K562 (cell line): ENCODE results near the gene TRIM31. TPM values are rescaled to one million over a fixed set of nuclear protein-coding genes. Genes with fewer than 3 reads are reported as not detected.

Experiments used
- ATAC-seq: fragments of 200-7000 bp; cut with Tn5 transposase; 3 replicates; pipeline ENCODE4 v1.9.1; 2020; ENCODE audit warnings: moderate library complexity
- BruUV-seq: library from RNA; stranded (reverse); fragments of 400-500 nt; replicated peaks from 2 replicates; lab custom pipeline; 2021; lab: Mats Ljungman, UMichigan
- CTCF ChIA-PET: fragments of 300-600 bp; formaldehyde crosslinking; extraction: SDS; loops from one replicate; lab custom pipeline; 2021; ENCODE audit warnings: low intra/inter-chr PET ratio; lab: Yijun Ruan, JAX
- POLR2A ChIA-PET: fragments of 300-600, 350-650 bp; sonication (Branson Sonifier 250); formaldehyde crosslinking; extraction: SDS; loops from one replicate; lab custom pipeline; 2021; ENCODE audit warnings: antibody characterized with exemption, inconsistent platforms; lab: Yijun Ruan, JAX
- DNase-seq, 4 experiments: peaks; one replicate each; pipeline versions ENCODE4 v3.0.0 to v3.0.0-alpha.2; 2011 to 2018; ENCODE audit warnings: low spot score in 3 of 4, mixed read lengths in 3 of 4; ENCODE audit errors: extremely low read depth in 1 of 4
- FAIRE-seq: peaks from 2 replicates; lab custom pipeline; 2011; peaks lifted over from hg19 to GRCh38; lab: Jason Lieb, UNC
- H2AFZ ChIP-seq: 2 replicates; pipeline ENCODE4 v1.6.0; 2011; ENCODE audit warnings: low read depth, low read length, control low read depth, inconsistent platforms
- H3K27ac ChIP-seq: fragments of 200-600 bp; 3 replicates; pipeline ENCODE4 v1.8.0; 2011; ENCODE audit warnings: low read depth, mild to moderate bottlenecking, control low read depth, inconsistent platforms, low read length, moderate library complexity, mixed read lengths; ENCODE audit errors: extremely low read depth
- H3K27me3 ChIP-seq, 2 experiments: fragments of 300-600 bp in 1 of 2; 2 replicates in 1 of 2; 3 replicates in 1 of 2; pipeline versions ENCODE4 v1.6.0 to v1.8.0; 2011; ENCODE audit warnings: inconsistent platforms in 2 of 2, low read length in 2 of 2, mild to moderate bottlenecking in 1 of 2, mixed read lengths in 1 of 2, moderate library complexity in 1 of 2; ENCODE audit not compliant: control insufficient read depth in 2 of 2, insufficient read depth in 2 of 2
- H3K36me3 ChIP-seq: fragments of 300-600 bp; 3 replicates; pipeline ENCODE4 v1.8.0; 2011; ENCODE audit warnings: mild to moderate bottlenecking, low read length, inconsistent platforms; ENCODE audit not compliant: control insufficient read depth, insufficient read depth
- H3K4me1 ChIP-seq, 2 experiments: fragments of 200-600 bp in 1 of 2; replicated peaks in 1 of 2; 2 replicates in 1 of 2; 3 replicates in 1 of 2; pipeline versions ENCODE4 v1.5.1 to v1.8.0; 2011; ENCODE audit warnings: inconsistent platforms in 2 of 2, low read length in 2 of 2, mild to moderate bottlenecking in 1 of 2, mixed read lengths in 1 of 2, moderate library complexity in 1 of 2; ENCODE audit not compliant: control insufficient read depth in 2 of 2, insufficient read depth in 2 of 2
- H3K4me2 ChIP-seq: 2 replicates; pipeline ENCODE4 v1.6.1; 2011; ENCODE audit warnings: low read length, control low read depth, inconsistent platforms, mixed read lengths; ENCODE audit not compliant: insufficient read depth
- H3K4me3 ChIP-seq: fragments of 200-600 bp; sonication (generic), shearing (Covaris generic); 2 replicates; pipeline ENCODE4 v1.5.1; 2016; ENCODE audit warnings: control low read depth, inconsistent platforms
- H3K79me2 ChIP-seq: fragments of 200-600 bp; 3 replicates; pipeline ENCODE4 v1.8.0; 2011; ENCODE audit warnings: low read length, inconsistent platforms; ENCODE audit not compliant: control insufficient read depth, insufficient read depth
- H3K9ac ChIP-seq, 2 experiments: 2 replicates each; pipeline versions ENCODE4 v1.6.0 to v1.6.1; 2011; ENCODE audit warnings: low read depth in 2 of 2, low read length in 2 of 2, control low read depth in 1 of 2, inconsistent platforms in 1 of 2, mild to moderate bottlenecking in 1 of 2, mixed read lengths in 1 of 2; ENCODE audit not compliant: insufficient read depth in 1 of 2
- H3K9me1 ChIP-seq: one replicate; pipeline ENCODE4 v1.6.0; 2011; ENCODE audit warnings: inconsistent platforms, mild to moderate bottlenecking, low read length, moderate library complexity; ENCODE audit not compliant: control insufficient read depth, insufficient read depth
- H3K9me3 ChIP-seq: replicated peaks from 2 replicates; pipeline ENCODE4 v1.5.1; 2011; ENCODE audit warnings: low read depth, low read length, inconsistent platforms; ENCODE audit not compliant: control insufficient read depth, insufficient read depth
- H4K20me1 ChIP-seq: replicated peaks from 2 replicates; pipeline ENCODE4 v1.6.1; 2011; ENCODE audit warnings: low read length, inconsistent platforms, mixed read lengths; ENCODE audit not compliant: control insufficient read depth, insufficient read depth
- BCOR ChIP-seq: fragments of 450-650 bp; IDR thresholded peaks from 2 replicates; pipeline ENCODE4 v1.6.1; 2016
- CHD1 ChIP-seq: fragments of 200-600 bp; sonication (generic); IDR thresholded peaks from one replicate; pipeline ENCODE4 v1.6.1; 2012; ENCODE audit warnings: mild to moderate bottlenecking, moderate library complexity, low read length, inconsistent platforms
- DIDO1 ChIP-seq: fragments of 450-650 bp; IDR thresholded peaks from 2 replicates; pipeline ENCODE4 v1.6.1; 2016; ENCODE audit warnings: low read depth, missing biosample characterization, missing genetic modification characterization
- RBM25 ChIP-seq: fragments of 200-400 bp; formaldehyde crosslinking; IDR thresholded peaks from 2 replicates; pipeline ENCODE4 v1.6.1; 2018; ENCODE audit warnings: low read length, low read depth, moderate library complexity; ENCODE audit not compliant: severe bottlenecking
- SMARCB1 ChIP-seq: IDR thresholded peaks from 2 replicates; pipeline ENCODE4 v1.6.1; 2011; ENCODE audit warnings: improper control_type of control experiment, low read depth; ENCODE audit not compliant: insufficient read length
- SNIP1 ChIP-seq: fragments of 450-650 bp; IDR thresholded peaks from 2 replicates; pipeline ENCODE4 v1.7.1; 2017; ENCODE audit warnings: low read depth, mild to moderate bottlenecking
- ZNF699 ChIP-seq: fragments of 250-450 bp; sonication (Bioruptor Pico); IDR thresholded peaks from 2 replicates; pipeline ENCODE4 v1.8.0; 2021; ENCODE audit warnings: mild to moderate bottlenecking, moderate library complexity; ENCODE audit not compliant: insufficient replicate concordance
- ZNF830 ChIP-seq: fragments of 250-450 bp; sonication (Bioruptor Pico); IDR thresholded peaks from 2 replicates; pipeline ENCODE4 v1.5.0; 2021; ENCODE audit warnings: mild to moderate bottlenecking
- WGBS: fragments of 100-300 bp; shearing (Covaris generic); methylation state at CpG from one replicate; pipeline ENCODE4 v1.1.6; 2016; ENCODE audit warnings: low coverage, mixed read lengths; ENCODE audit not compliant: insufficient coverage; ENCODE audit errors: missing lambda C conversion rate; 5-methylcytosine and 5-hydroxymethylcytosine counted together
- in situ Hi-C: fragments of 300-500 bp; cut with MboI; formaldehyde crosslinking; loops from 4 replicates; pipeline ENCODE4 v1.15.0; 2018; ENCODE audit warnings: inconsistent platforms, mixed read lengths
- intact Hi-C: fragments of 100-400 bp; cut with micrococcal nuclease; formaldehyde crosslinking; loops from 2 replicates; pipeline ENCODE4 v1.14.2; 2022
- polyA plus RNA-seq, 8 experiments: library from polyadenylated mRNA; depleted of rRNA in 4 of 8; stranded (reverse) in 5 of 8; unstranded in 3 of 8; fragments of >200 nt; fragmentation: Nextera tagmentation in 2 of 8; fragmentation: Illumina TruSeq in 1 of 8; extraction: Ambion mirVana in 2 of 8; extraction: Trizol in 1 of 8; gene quantifications; 2 replicates each; pipeline versions ENCODE4 v1.2.1 to v1.2.3, GENCODE V29; 2011 to 2014; ENCODE audit warnings: inconsistent platforms in 1 of 8, missing spikeins in 1 of 8
- total RNA-seq, 7 experiments: library from RNA; depleted of rRNA in 6 of 7; stranded (reverse); fragments of >200 nt in 6 of 7; fragmentation: Illumina TruSeq in 2 of 7; extraction: Trizol in 2 of 7; gene quantifications; 2 replicates each; pipeline versions ENCODE4 v1.2.1 to v1.2.3, GENCODE V29; 2011 to 2021; ENCODE audit warnings: low replicate concordance in 1 of 7
- TF ChIP-seq, protein P1 (sequence below): fragments of 250-450 bp; sonication (Bioruptor Pico); IDR thresholded peaks from 2 replicates; pipeline ENCODE4 v1.8.0; 2022; ENCODE audit warnings: moderate library complexity, mild to moderate bottlenecking, inconsistent platforms

Gene TRIM31
- total and polyA plus RNA-seq, 9 of the 15 experiments (the other 6 are each of a cell fraction or from before 2014, with no cell fraction given): not detected

DNA sequence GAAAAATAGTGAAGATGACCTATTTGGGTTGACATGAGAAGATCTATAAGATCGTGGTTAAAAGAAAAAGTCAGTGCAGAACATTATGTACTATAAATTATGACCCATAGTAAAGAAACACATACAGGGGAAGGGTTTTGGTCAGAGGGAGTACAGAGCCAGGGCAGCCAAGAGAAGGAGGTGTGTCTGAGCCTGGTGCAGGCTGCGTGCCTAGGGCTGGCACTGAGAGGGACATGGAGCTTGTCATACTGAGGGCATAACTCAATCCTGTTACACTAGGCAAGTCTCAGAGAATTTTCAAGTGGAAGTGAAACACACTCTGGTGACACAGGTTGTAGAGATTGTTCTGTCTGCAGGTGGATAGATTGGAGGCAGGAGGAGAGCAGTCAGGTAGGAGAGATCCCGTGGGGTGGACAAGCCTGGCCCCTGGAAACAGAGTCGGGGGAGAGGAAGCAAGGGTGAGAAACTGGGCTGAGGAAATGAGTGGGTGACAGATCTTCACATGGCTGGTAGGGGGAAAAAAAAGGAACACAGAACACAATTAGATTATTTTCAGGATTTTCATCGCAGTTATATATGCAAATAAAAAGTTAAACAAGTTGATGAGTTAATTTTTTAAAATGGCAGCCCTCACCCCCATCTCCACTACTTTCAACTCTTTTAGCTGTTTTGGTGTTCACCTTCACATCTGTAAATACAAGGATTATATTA, 18.8 kb downstream of the TRIM31 start:
- intact Hi-C loops: no loop called here
- no peak overlapping the region for H3K4me3 ChIP-seq
- H4K20me1 ChIP-seq: no peaks in the 10 kb centered on the region
- H3K27ac ChIP-seq: no peak overlapping the region
- peaks cover 19 to 20% of the 10 kb centered on the region in 2 experiments; a peak in 4 of 5 replicates for H3K27me3 ChIP-seq
- no peak overlapping the region for H3K9ac ChIP-seq
- no peaks in the 10 kb centered on the region for H3K79me2 ChIP-seq
- H3K4me2 ChIP-seq: no peak overlapping the region
- no TSS peak for BruUV-seq
- H3K4me1 ChIP-seq: peaks cover 17 to 19% of the 10 kb centered on the region in 2 experiments
- POLR2A ChIA-PET: interaction anchor here (0.5 kb wide), 2 partner anchors 108 to 397 kb away, joined by 3 read pairs; no protein-coding TSS in a partner anchor
- 12% methylated on average over 4 of the region's 5 CpGs for WGBS
- ATAC-seq (no peak), DNase-seq (no peak), FAIRE-seq (no peak)
- H2AFZ ChIP-seq: no peak overlapping the region
- CTCF ChIA-PET: no interaction called here
- TF ChIP-seq ZNF830: no peak
- no peaks in the 10 kb centered on the region for H3K9me3 ChIP-seq
- in situ Hi-C loops: no loop called here
- no peaks in the 10 kb centered on the region for H3K36me3 ChIP-seq
- no peaks in the 10 kb centered on the region for H3K9me1 ChIP-seq

DNA sequence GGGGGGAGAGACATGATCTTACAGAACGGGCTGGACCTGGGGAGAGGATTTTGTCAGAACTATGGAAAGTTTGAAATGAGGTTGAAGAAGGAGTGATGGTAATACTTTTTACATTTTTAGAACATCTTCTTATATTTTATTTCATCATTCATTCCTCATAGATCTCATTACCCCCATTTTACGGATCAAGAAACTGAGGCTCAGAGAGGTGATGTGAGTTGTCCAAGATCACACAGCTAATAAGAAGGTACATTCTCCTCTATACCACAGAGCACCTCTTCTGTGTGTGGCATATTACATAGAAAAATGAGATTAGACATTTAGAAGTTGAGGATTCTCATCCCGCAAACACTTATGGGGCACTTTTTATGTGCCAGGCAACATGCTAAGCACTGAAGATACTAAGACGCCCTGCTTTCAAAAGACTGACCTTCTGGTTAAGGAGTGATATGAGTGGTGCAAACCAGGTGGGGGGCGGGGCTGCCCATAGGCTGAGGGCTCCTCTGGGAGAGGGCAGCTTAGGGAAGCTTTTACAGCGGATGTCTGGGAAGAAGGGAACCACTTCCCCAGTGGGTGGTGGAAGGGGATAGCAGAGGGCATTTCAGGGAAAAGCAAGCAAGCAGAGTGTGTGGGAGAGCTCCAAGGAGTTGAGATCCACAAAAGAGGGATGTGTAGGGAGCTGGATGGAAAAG, 19.9 kb downstream of the TRIM31 start:
- Histone ChIP-seq H3K27ac (no peak overlapping the region), H3K4me3 (no peak overlapping the region), H3K27me3 (peaks cover 19 to 20% of the 10 kb centered on the region in 2 experiments; a peak in 4 of 5 replicates), H2AFZ (no peak overlapping the region), H3K9me1 (no peaks in the 10 kb centered on the region), H3K36me3 (no peaks in the 10 kb centered on the region), H3K9ac (no peak overlapping the region), H4K20me1 (no peaks in the 10 kb centered on the region), H3K79me2 (no peaks in the 10 kb centered on the region), H3K4me1 (peaks cover 9 to 14% of the 10 kb centered on the region in 2 experiments; a peak in 4 of 5 replicates), H3K9me3 (no peaks in the 10 kb centered on the region), H3K4me2 (no peak overlapping the region)
- ChIA-PET CTCF (no interaction called here), POLR2A (interaction anchor here (0.6 kb wide), 1 partner anchor 388 kb away, joined by 3 read pairs; no protein-coding TSS in a partner anchor)
- no peak for ATAC-seq
- in situ Hi-C loops: no loop called here
- no peak for DNase-seq
- 17% methylated on average over 6 of the region's 6 CpGs for WGBS
- intact Hi-C loops: no loop called here
- FAIRE-seq: no peak
- BruUV-seq: no TSS peak
- no peak for TF ChIP-seq ZNF699
- no peak for TF ChIP-seq SMARCB1
- TF ChIP-seq, protein P1, sequence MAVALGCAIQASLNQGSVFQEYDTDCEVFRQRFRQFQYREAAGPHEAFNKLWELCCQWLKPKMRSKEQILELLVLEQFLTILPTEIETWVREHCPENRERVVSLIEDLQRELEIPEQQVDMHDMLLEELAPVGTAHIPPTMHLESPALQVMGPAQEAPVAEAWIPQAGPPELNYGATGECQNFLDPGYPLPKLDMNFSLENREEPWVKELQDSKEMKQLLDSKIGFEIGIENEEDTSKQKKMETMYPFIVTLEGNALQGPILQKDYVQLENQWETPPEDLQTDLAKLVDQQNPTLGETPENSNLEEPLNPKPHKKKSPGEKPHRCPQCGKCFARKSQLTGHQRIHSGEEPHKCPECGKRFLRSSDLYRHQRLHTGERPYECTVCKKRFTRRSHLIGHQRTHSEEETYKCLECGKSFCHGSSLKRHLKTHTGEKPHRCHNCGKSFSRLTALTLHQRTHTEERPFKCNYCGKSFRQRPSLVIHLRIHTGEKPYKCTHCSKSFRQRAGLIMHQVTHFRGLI (CRISPR knock-in tag): no peak
- no peak for TF ChIP-seq CHD1
- TF ChIP-seq BCOR: peak; percentile 62
- TF ChIP-seq DIDO1: no peak
- TF ChIP-seq SNIP1: no peak
- peak; percentile 97 for TF ChIP-seq RBM25
